ENCODE results near the gene LAPTM5. TPM values are rescaled to one million over a fixed set of nuclear protein-coding genes. Genes with fewer than 3 reads are reported as not detected.

The LAPTM5 gene
- total RNA-seq, 1 experiment from 2014 or later, result not detected

- intact Hi-C loops (cut with micrococcal nuclease; ENCODE audit: unreplicated experiment), result no loop called here
- Histone ChIP-seq H3K27ac (ENCODE audit: low read depth, low read length, poor library complexity, severe bottlenecking) (no peak overlapping the region), H3K27me3 (replicated peaks; ENCODE audit: insufficient read depth, low read depth, low read length, poor library complexity) (no peaks in the 10 kb centered on the region), H3K36me3 (ENCODE audit: insufficient read depth, low read length, poor library complexity, severe bottlenecking) (no peaks in the 10 kb centered on the region), H3K4me3 (ENCODE audit: low read depth, low read length, poor library complexity, severe bottlenecking) (no peak overlapping the region), H3K4me1 (ENCODE audit: insufficient read depth, low read length, poor library complexity, severe bottlenecking) (peaks cover 6% of the 10 kb centered on the region), H3K9me3 (ENCODE audit: low read depth, low read length, poor library complexity, severe bottlenecking) (no peaks in the 10 kb centered on the region)
- BruUV-seq (replicated peaks), result no TSS peak
- DNase-seq (ENCODE audit: low spot score), result peak; percentile 31
- ChIA-PET CTCF (interaction anchor here (1.2 kb wide), 1 partner anchor 21 kb away, joined by 6 read pairs; no protein-coding TSS in a partner anchor), POLR2A (ENCODE audit: low non-redundant PET) (interaction anchor here (0.6 to 0.7 kb wide), 2 partner anchors 139 to 1860 kb away, joined by 3 to 5 read pairs; no protein-coding TSS in a partner anchor)
- TF ChIP-seq EZH2 (IDR thresholded peaks at IDR 0.05; ENCODE audit: borderline replicate concordance, low read depth, low read length, poor library complexity, severe bottlenecking), result no peak
- TF ChIP-seq CTCF (conservative IDR thresholded peaks at IDR 0.05; ENCODE audit: low read depth, low read length), result no peak
Measured at GRCh38 chr1:30758785-30759380, 1.3 kb upstream of the LAPTM5 start.

GRCh38 chr1:30758121-30758688 lies 631 bp upstream of the LAPTM5 start:
- H3K27me3 ChIP-seq (replicated peaks; ENCODE audit: insufficient read depth, low read depth, low read length, poor library complexity), result no peaks in the 10 kb centered on the region
- no peak for DNase-seq (ENCODE audit: low spot score)
- no TSS peak for BruUV-seq (replicated peaks)
- H3K4me3 ChIP-seq (ENCODE audit: low read depth, low read length, poor library complexity, severe bottlenecking), result no peak overlapping the region
- ChIA-PET POLR2A (ENCODE audit: low non-redundant PET) (interaction anchor here (0.6 to 0.7 kb wide), 2 partner anchors 140 to 1860 kb away, joined by 3 to 5 read pairs; no protein-coding TSS in a partner anchor), CTCF (interaction anchor here (1.2 kb wide), 1 partner anchor 22 kb away, joined by 6 read pairs; no protein-coding TSS in a partner anchor)
- peaks cover 6% of the 10 kb centered on the region for H3K4me1 ChIP-seq (ENCODE audit: insufficient read depth, low read length, poor library complexity, severe bottlenecking)
- intact Hi-C loops (cut with micrococcal nuclease; ENCODE audit: unreplicated experiment), result no loop called here
- TF ChIP-seq CTCF (conservative IDR thresholded peaks at IDR 0.05; ENCODE audit: low read depth, low read length) (no peak), EZH2 (IDR thresholded peaks at IDR 0.05; ENCODE audit: borderline replicate concordance, low read depth, low read length, poor library complexity, severe bottlenecking) (no peak)
- H3K36me3 ChIP-seq (ENCODE audit: insufficient read depth, low read length, poor library complexity, severe bottlenecking), result no peaks in the 10 kb centered on the region
- H3K9me3 ChIP-seq (ENCODE audit: low read depth, low read length, poor library complexity, severe bottlenecking), result no peaks in the 10 kb centered on the region
- no peak overlapping the region for H3K27ac ChIP-seq (ENCODE audit: low read depth, low read length, poor library complexity, severe bottlenecking)

- peaks cover 6% of the 10 kb centered on the region for H3K4me1 ChIP-seq (ENCODE audit: insufficient read depth, low read length, poor library complexity, severe bottlenecking)
- no TSS peak for BruUV-seq (replicated peaks)
- TF ChIP-seq CTCF (conservative IDR thresholded peaks at IDR 0.05; ENCODE audit: low read depth, low read length) (no peak), EZH2 (IDR thresholded peaks at IDR 0.05; ENCODE audit: borderline replicate concordance, low read depth, low read length, poor library complexity, severe bottlenecking) (no peak)
- DNase-seq (ENCODE audit: low spot score), result no peak
- no peak overlapping the region for H3K27ac ChIP-seq (ENCODE audit: low read depth, low read length, poor library complexity, severe bottlenecking)
- no peaks in the 10 kb centered on the region for H3K9me3 ChIP-seq (ENCODE audit: low read depth, low read length, poor library complexity, severe bottlenecking)
- ChIA-PET POLR2A (ENCODE audit: low non-redundant PET) (no interaction called here), CTCF (no interaction called here)
- no peak overlapping the region for H3K4me3 ChIP-seq (ENCODE audit: low read depth, low read length, poor library complexity, severe bottlenecking)
- intact Hi-C loops (cut with micrococcal nuclease; ENCODE audit: unreplicated experiment), result no loop called here
- no peaks in the 10 kb centered on the region for H3K36me3 ChIP-seq (ENCODE audit: insufficient read depth, low read length, poor library complexity, severe bottlenecking)
- no peaks in the 10 kb centered on the region for H3K27me3 ChIP-seq (replicated peaks; ENCODE audit: insufficient read depth, low read depth, low read length, poor library complexity)
Measured at GRCh38 chr1:30756545-30757351, 826 bp downstream of the LAPTM5 start.

All from A673 (cell line).